CD4-positive, alpha-beta memory T cell (primary cell): ENCODE data around the gene EGR4. TPM values are rescaled to one million over a fixed set of nuclear protein-coding genes. Genes with fewer than 3 reads are reported as not detected.

Experiments
- CTCF ChIA-PET: fragments of 350-600 bp; sonication (Branson Sonifier 250); formaldehyde crosslinking; loops from one replicate; lab custom pipeline; 2021; ENCODE audit warnings: inconsistent platforms; ENCODE audit not compliant: partially characterized antibody; lab: Charles Lee
- POLR2A ChIA-PET: fragments of 350-600 bp; sonication (Branson Sonifier 250); formaldehyde crosslinking; loops from one replicate; lab custom pipeline; 2021; ENCODE audit not compliant: partially characterized antibody; lab: Charles Lee
- DNase-seq, 5 donors: peaks; one replicate each; pipeline versions ENCODE4 v3.0.0 to v3.0.0-alpha.2; 2020 to 2022; ENCODE audit warnings: mixed read lengths in 1 of 5
- H3K27ac ChIP-seq: one replicate; pipeline ENCODE4 v1.7.0; 2013; ENCODE audit warnings: low read depth, low read length
- H3K27me3 ChIP-seq: 2 replicates; pipeline ENCODE4 v1.7.0; 2013; ENCODE audit warnings: mild to moderate bottlenecking, low read length, moderate library complexity; ENCODE audit not compliant: insufficient read depth
- H3K36me3 ChIP-seq: 2 replicates; pipeline ENCODE4 v1.7.0; 2013; ENCODE audit warnings: mild to moderate bottlenecking, low read length, moderate library complexity; ENCODE audit not compliant: insufficient read depth
- H3K4me1 ChIP-seq: 2 replicates; pipeline ENCODE4 v1.7.0; 2013; ENCODE audit warnings: mild to moderate bottlenecking, low read length, moderate library complexity; ENCODE audit not compliant: insufficient read depth
- H3K4me3 ChIP-seq, 2 donors: one replicate each; pipeline ENCODE4 v1.7.0; 2013; ENCODE audit warnings: low read length in 2 of 2, mild to moderate bottlenecking in 1 of 2
- H3K9me3 ChIP-seq, 2 donors: one replicate each; pipeline ENCODE4 v1.7.0; 2013; ENCODE audit warnings: low read length in 2 of 2, control low read depth in 1 of 2; ENCODE audit not compliant: control insufficient read depth in 1 of 2
- H3K27ac Mint-ChIP-seq, 7 donors: one replicate each; pipeline ENCODE4 v1.8.0; 2020 to 2021; ENCODE audit warnings: mixed read lengths in 7 of 7, mild to moderate bottlenecking in 6 of 7, inconsistent platforms in 3 of 7, moderate library complexity in 3 of 7
- H3K27me3 Mint-ChIP-seq, 2 donors: one replicate each; pipeline ENCODE4 v1.8.0; 2020 to 2021; ENCODE audit warnings: mixed read lengths in 2 of 2
- H3K36me3 Mint-ChIP-seq, 2 donors: one replicate each; pipeline ENCODE4 v1.8.0; 2020 to 2021; ENCODE audit warnings: mixed read lengths in 2 of 2, inconsistent platforms in 1 of 2, mild to moderate bottlenecking in 1 of 2
- H3K4me1 Mint-ChIP-seq, 4 donors: one replicate each; pipeline ENCODE4 v1.8.0; 2020 to 2021; ENCODE audit warnings: mixed read lengths in 4 of 4, mild to moderate bottlenecking in 1 of 4
- H3K4me3 Mint-ChIP-seq, 8 donors: one replicate each; pipeline ENCODE4 v1.8.0; 2020 to 2021; ENCODE audit warnings: mixed read lengths in 8 of 8, mild to moderate bottlenecking in 7 of 8, moderate library complexity in 6 of 8, inconsistent platforms in 3 of 8
- H3K9me3 Mint-ChIP-seq, 8 donors: one replicate each; pipeline ENCODE4 v1.8.0; 2020 to 2021; ENCODE audit warnings: mixed read lengths in 8 of 8, mild to moderate bottlenecking in 5 of 8, inconsistent platforms in 3 of 8, moderate library complexity in 1 of 8
- intact Hi-C: fragments of 100-400 bp; cut with micrococcal nuclease; formaldehyde crosslinking; loops from one replicate; pipeline ENCODE4 v1.15.1; 2023
- polyA plus RNA-seq, 2 donors: library from polyadenylated mRNA; unstranded; fragments of 300-500 nt; fragmentation: Illumina TruSeq; gene quantifications; one replicate each; pipeline ENCODE4 v1.2.3, GENCODE V29; 2021
- total RNA-seq, 2 experiments: library from RNA; stranded (reverse); gene quantifications; one replicate each; pipeline ENCODE4 v1.2.3, GENCODE V29; 2021

EGR4 gene
- total and polyA plus RNA-seq, 4 experiments from 2014 or later, result not detected

DNA sequence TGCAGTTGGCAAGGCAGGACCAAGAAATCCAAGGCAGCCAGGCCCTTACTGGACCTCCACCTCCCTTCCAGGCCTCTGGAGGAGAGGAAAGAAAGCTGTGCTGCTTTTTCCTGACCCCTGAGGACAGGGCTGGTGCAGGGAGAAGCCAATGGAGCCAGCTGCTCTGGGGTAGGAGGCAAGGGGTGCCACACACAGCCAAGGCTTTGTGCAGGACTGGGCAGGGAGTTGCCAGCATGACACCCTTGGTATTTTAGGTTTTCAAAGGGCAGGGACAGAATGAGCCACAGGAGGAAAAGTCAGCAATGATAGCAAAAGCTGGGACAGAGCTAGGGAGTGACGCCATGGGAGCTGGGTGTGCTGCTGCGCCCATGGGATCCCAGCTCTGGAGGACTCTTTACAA is 36.3 kb downstream of the EGR4 start:
- Mint-ChIP-seq H3K36me3 (peaks cover 17 to 26% of the 10 kb centered on the region in 2 donors), H3K27ac (peak overlapping the region in 4 of 7 donors; percentile 51 to 76 (median 70)), H3K9me3 (peaks cover 0 to 2% (median 0%) of the 10 kb centered on the region in 8 donors), H3K27me3 (no peaks in the 10 kb centered on the region), H3K4me1 (peaks cover 1 to 21% (median 5%) of the 10 kb centered on the region in 4 donors), H3K4me3 (no peak overlapping the region)
- H3K9me3 ChIP-seq, result no peaks in the 10 kb centered on the region
- ChIA-PET POLR2A (interaction anchor here (0.6 to 1.8 kb wide), 4 partner anchors 11 to 606 kb away, joined by 3 to 8 read pairs (median 3); partner anchors contain the start of genes ALMS1 and CCT7), CTCF (interaction anchor here (1.1 to 3.6 kb wide), 2 partner anchors 18 to 32 kb away, joined by 3 to 13 read pairs; no protein-coding TSS in a partner anchor)
- no peak overlapping the region for H3K27ac ChIP-seq
- peaks cover 8% of the 10 kb centered on the region for H3K4me1 ChIP-seq
- intact Hi-C loops, result no loop called here
- H3K27me3 ChIP-seq, result no peaks in the 10 kb centered on the region
- DNase-seq, result no peak
- H3K36me3 ChIP-seq, result peaks cover 11% of the 10 kb centered on the region
- H3K4me3 ChIP-seq, result no peak overlapping the region

- no peak overlapping the region for H3K27ac ChIP-seq
- H3K4me3 Mint-ChIP-seq, result no peak overlapping the region
- peaks cover 1 to 21% (median 5%) of the 10 kb centered on the region in 4 donors for H3K4me1 Mint-ChIP-seq
- peaks cover 8% of the 10 kb centered on the region for H3K4me1 ChIP-seq
- no peak overlapping the region for H3K4me3 ChIP-seq
- H3K27ac Mint-ChIP-seq, result peak overlapping the region in 5 of 7 donors; percentile 10 to 76 (median 64)
- H3K9me3 ChIP-seq, result no peaks in the 10 kb centered on the region
- H3K9me3 Mint-ChIP-seq, result peaks cover 0 to 2% (median 0%) of the 10 kb centered on the region in 8 donors
- no peaks in the 10 kb centered on the region for H3K27me3 ChIP-seq
- H3K36me3 ChIP-seq, result peaks cover 15% of the 10 kb centered on the region
- DNase-seq, result no peak
- peaks cover 18 to 27% of the 10 kb centered on the region in 2 donors for H3K36me3 Mint-ChIP-seq
- POLR2A ChIA-PET, result interaction anchor here (0.6 to 1.2 kb wide), 3 partner anchors 23 to 607 kb away, joined by 3 read pairs; partner anchors contain the start of genes ALMS1 and CCT7
- intact Hi-C loops, result no loop called here
- no peaks in the 10 kb centered on the region for H3K27me3 Mint-ChIP-seq
- CTCF ChIA-PET, result interaction anchor here (1.1 to 3.6 kb wide), 2 partner anchors 18 to 33 kb away, joined by 3 to 13 read pairs; no protein-coding TSS in a partner anchor
Measured at GRCh38 chr2:73256618-73256922, 36.8 kb downstream of the EGR4 start.

GRCh38 chr2:73255907-73256617 is 37.3 kb downstream of the EGR4 start:
- Histone ChIP-seq H3K27ac (no peak overlapping the region), H3K4me1 (peaks cover 8% of the 10 kb centered on the region), H3K27me3 (no peaks in the 10 kb centered on the region), H3K4me3 (no peak overlapping the region), H3K9me3 (no peaks in the 10 kb centered on the region), H3K36me3 (peaks cover 20% of the 10 kb centered on the region)
- ChIA-PET POLR2A (interaction anchor here (1.2 kb wide), 1 partner anchor 22 kb away, joined by 3 read pairs; the partner anchor contains the start of gene CCT7), CTCF (interaction anchor here (3.6 kb wide), 1 partner anchor 33 kb away, joined by 13 read pairs; no protein-coding TSS in a partner anchor)
- intact Hi-C loops, result no loop called here
- Mint-ChIP-seq H3K9me3 (peaks cover 0 to 2% (median 0%) of the 10 kb centered on the region in 8 donors), H3K27me3 (no peaks in the 10 kb centered on the region), H3K4me3 (no peak overlapping the region), H3K36me3 (peaks cover 20 to 27% of the 10 kb centered on the region in 2 donors), H3K4me1 (peaks cover 1 to 21% (median 5%) of the 10 kb centered on the region in 4 donors), H3K27ac (peak overlapping the region in 5 of 7 donors; percentile 11 to 76 (median 62))
- DNase-seq, result no peak

- Histone ChIP-seq H3K27ac (no peak overlapping the region), H3K9me3 (no peaks in the 10 kb centered on the region), H3K4me1 (peaks cover 8% of the 10 kb centered on the region), H3K4me3 (no peak overlapping the region), H3K27me3 (no peaks in the 10 kb centered on the region), H3K36me3 (peaks cover 30% of the 10 kb centered on the region)
- peaks cover 0 to 2% (median 0%) of the 10 kb centered on the region in 8 donors for H3K9me3 Mint-ChIP-seq
- H3K27me3 Mint-ChIP-seq, result no peaks in the 10 kb centered on the region
- DNase-seq, result no peak
- peaks cover 27 to 37% of the 10 kb centered on the region in 2 donors for H3K36me3 Mint-ChIP-seq
- H3K27ac Mint-ChIP-seq, result peak overlapping the region in 1 of 7 donors; percentile 29
- H3K4me1 Mint-ChIP-seq, result peaks cover 1 to 21% (median 5%) of the 10 kb centered on the region in 4 donors
- H3K4me3 Mint-ChIP-seq, result no peak overlapping the region
- ChIA-PET CTCF (no interaction called here), POLR2A (no interaction called here)
- intact Hi-C loops, result no loop called here
Measured at GRCh38 chr2:73255007-73255644, 38.2 kb downstream of the EGR4 start.

DNA sequence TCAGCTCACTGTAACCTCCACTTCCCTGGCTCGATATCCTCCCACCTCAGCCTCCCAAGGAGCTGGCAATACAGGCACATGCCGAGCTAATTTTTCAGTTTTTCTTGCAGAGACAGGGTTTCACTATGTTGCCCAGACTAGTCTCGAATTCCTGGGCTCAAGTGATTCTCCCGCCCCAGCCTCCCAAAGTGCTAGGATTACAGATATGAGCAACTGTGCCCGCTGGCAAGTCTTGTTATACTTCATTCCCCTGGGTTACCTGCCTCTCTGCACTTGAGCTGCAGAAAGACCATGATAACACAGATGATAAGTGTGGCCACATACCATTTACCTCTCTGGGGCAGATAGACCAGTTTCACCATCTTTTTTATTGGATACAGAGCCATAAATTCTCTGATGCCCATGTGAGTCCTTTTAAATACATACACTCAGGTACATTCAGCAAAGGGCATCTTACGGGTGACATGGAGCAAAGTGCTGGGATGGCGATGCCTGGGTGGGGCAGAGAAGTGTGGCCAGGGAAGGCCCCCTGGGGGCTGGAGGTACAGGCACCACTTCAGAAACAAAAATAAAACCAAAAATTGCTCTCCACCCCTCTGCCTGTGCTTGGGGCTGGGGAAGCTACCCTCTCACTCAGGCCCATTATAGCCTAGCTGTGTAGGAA is 38.9 kb downstream of the EGR4 start:
- POLR2A ChIA-PET, result interaction anchor here (1.8 kb wide), 1 partner anchor 20 kb away, joined by 11 read pairs; the partner anchor contains the start of gene CCT7
- peaks cover 36% of the 10 kb centered on the region for H3K36me3 ChIP-seq
- no peak overlapping the region for H3K4me3 Mint-ChIP-seq
- peaks cover 1 to 21% (median 5%) of the 10 kb centered on the region in 4 donors for H3K4me1 Mint-ChIP-seq
- no peaks in the 10 kb centered on the region for H3K27me3 ChIP-seq
- DNase-seq, result no peak
- no peaks in the 10 kb centered on the region for H3K9me3 ChIP-seq
- H3K27me3 Mint-ChIP-seq, result no peaks in the 10 kb centered on the region
- H3K4me1 ChIP-seq, result peaks cover 8% of the 10 kb centered on the region
- peak overlapping the region in 2 of 7 donors; percentile 29 to 48 for H3K27ac Mint-ChIP-seq
- peaks cover 34 to 43% of the 10 kb centered on the region in 2 donors for H3K36me3 Mint-ChIP-seq
- CTCF ChIA-PET, result interaction anchor here (1.4 kb wide), 1 partner anchor 19 kb away, joined by 3 read pairs; no protein-coding TSS in a partner anchor
- H3K4me3 ChIP-seq, result no peak overlapping the region
- H3K9me3 Mint-ChIP-seq, result peaks cover 0 to 2% (median 0%) of the 10 kb centered on the region in 8 donors
- no peak overlapping the region for H3K27ac ChIP-seq
- intact Hi-C loops, result no loop called here

GRCh38 chr2:73253901-73254300 is 39.4 kb downstream of the EGR4 start:
- H3K9me3 Mint-ChIP-seq, result peaks cover 0 to 2% (median 0%) of the 10 kb centered on the region in 8 donors
- no peak for DNase-seq
- peaks cover 38 to 48% of the 10 kb centered on the region in 2 donors for H3K36me3 Mint-ChIP-seq
- Histone ChIP-seq H3K36me3 (peaks cover 42% of the 10 kb centered on the region), H3K4me1 (peaks cover 8% of the 10 kb centered on the region), H3K27me3 (no peaks in the 10 kb centered on the region), H3K27ac (no peak overlapping the region), H3K4me3 (no peak overlapping the region), H3K9me3 (no peaks in the 10 kb centered on the region)
- no peaks in the 10 kb centered on the region for H3K27me3 Mint-ChIP-seq
- ChIA-PET CTCF (interaction anchor here (1.4 kb wide), 1 partner anchor 18 kb away, joined by 3 read pairs; no protein-coding TSS in a partner anchor), POLR2A (interaction anchor here (1.8 kb wide), 1 partner anchor 19 kb away, joined by 11 read pairs; the partner anchor contains the start of gene CCT7)
- no peak overlapping the region for H3K27ac Mint-ChIP-seq
- H3K4me1 Mint-ChIP-seq, result peaks cover 1 to 21% (median 5%) of the 10 kb centered on the region in 4 donors
- intact Hi-C loops, result no loop called here
- no peak overlapping the region for H3K4me3 Mint-ChIP-seq
